ENCODE results near the gene DARS1.
"Not testable (repeated sequence)": the region's sequence is repeated elsewhere in the genome, so short reads cannot be mapped to it uniquely, and the experiment has no call there.

DARS1 gene

DNA sequence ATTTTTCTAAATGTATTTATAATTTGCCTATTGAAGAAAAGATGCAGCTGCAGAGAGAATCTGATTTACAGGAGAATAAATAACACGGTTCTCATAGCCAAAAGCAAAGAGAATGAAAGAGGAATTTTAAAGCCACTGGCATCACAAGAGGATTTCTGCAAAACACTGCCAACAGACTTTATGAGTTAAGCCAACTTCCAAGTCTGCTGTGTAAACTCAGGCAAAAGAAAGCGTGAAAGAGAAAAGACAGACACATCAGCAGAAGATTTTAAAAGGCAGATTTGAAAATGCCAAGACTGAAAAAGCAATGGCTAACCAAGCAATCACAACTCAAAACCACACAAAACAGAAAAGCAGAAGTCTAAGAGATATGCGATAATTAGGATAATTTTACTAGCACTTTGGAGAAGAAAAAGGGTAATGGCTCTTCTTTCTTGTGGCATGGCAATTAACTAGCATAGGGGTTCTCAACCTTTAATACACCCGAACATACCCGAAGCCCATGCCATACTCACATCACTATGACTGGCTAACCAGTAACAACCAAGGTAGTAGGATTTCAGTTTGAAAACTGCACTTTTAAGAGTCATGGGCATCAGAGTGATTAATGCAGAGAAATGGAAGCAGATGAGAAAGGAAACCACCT, 4.9 kb downstream of the DARS1 start:
- DNase-seq: no peak

DNA sequence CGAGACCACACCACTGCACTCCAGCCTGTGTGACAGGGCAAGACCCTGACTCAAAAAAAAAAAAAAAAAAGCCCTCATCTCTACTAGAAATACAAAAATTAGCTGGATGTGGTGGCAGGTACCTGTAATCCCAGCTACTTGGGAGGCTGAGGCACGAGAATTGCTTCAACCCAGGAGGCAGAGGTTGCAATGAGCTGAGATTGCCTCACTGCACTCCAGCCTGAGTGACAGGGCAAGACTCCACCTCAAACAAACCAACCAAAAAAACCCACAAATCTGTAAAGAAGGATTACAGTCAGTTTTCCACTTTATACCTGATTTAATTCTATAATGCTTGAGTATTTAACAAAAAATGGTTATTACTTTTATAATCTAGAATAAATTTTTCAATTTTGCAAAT, 9.7 kb downstream of the DARS1 start:
- DNase-seq: no peak

- DNase-seq: no peak
Observed at GRCh38 chr2:135974036-135974435, 11.4 kb downstream of the DARS1 start.

DNA sequence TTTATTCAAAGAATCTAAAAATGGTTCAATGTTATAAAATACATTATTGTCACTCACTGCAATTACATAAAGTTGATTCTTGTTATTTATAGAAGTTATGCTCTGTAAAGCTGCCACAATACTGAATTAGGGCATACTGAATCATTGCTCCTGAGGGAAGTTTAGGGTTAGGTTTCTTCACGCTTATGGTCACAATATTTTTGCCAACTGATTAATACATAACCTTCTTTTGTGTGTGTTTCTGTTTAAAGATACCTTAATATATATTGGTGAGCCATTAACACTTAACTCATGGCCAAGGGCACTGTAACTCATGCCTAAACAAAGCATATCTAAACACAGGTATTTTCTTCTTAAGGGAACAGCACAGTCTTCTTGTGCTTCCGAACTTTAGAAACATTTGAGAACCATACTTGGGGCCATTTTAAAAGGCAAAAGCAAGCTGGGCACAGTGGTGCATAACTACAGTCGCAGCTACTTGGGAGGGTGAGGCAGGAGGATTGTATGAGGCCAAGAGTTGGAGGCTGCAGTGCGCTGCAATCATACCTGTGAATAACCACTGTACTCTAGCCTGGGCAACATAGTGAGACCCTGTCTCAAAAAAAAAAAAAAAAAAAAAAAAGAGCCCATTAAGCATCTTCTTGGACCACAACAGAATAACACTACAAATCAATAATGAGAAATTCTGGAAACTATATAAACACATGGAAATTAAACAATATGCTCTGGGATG, 15.6 kb downstream of the DARS1 start:
- DNase-seq: no peak

DNA sequence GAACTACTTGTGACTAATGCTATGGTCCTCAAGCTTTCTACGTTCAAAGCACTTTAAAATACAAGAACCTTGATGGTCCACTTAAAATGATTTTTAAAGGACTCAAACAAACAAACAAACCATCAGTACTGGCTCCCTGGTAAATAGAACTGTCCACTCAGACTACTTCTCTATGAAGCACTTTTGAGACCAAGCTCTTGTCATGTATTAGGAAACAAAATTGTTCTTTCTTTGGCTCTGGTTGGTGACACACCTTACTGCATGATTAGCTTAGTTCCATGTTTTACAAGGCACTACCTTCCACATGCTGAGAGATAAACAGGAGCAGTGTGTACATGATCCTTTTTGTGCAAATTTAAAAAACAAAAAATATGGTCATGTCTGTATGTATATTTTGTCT, 19.7 kb downstream of the DARS1 start:
- no peak for DNase-seq

DNA sequence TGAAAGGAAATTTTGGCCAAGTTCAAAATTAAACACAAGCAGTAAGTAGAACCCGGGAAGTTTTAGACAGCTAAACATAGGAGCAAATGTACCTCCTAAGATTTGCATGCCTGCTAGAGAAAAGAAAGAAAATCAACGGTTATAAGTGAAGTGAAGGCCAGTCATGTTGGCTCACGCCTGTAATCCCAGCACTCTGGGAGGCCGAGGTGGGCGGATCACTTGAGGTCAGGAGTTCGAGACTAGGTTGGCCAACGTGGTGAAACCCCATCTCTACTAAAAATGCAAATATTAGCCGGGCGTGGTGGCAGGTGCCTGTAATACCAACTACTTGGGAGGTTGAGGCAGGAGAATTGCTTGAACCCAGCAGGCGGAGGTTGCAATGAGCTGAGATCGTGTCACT, 21.0 kb downstream of the DARS1 start:
- not testable (repeated sequence) for DNase-seq

DNA sequence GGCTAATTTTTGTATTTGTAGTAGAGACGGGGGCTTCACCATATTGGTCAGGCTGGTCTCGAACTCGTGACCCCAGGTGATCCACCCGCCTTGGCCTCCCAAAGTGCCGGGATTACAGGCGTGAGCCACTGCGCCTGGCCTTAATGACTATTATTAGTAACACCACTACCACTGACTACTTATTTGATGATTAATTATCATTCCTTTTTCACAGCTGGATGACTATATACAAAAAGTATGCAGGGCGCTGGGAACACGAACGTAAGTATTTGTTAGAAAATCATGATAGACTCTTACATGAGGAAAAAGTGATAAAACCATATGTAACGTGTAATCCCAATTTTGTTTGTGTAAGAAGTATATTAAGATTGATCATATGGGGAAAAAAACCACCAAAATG, 21.6 kb downstream of the DARS1 start:
- no peak for DNase-seq

GRCh38 chr2:135962366-135963123, 22.9 kb downstream of the DARS1 start:
- no peak for DNase-seq

- peak in 1 of 2 experiments; percentile 45 for DNase-seq
Observed at GRCh38 chr2:135960656-135961551, 24.5 kb downstream of the DARS1 start.

GRCh38 chr2:135960150-135960549, 25.3 kb downstream of the DARS1 start:
- DNase-seq: no peak

GRCh38 chr2:135958927-135959326, 26.5 kb downstream of the DARS1 start:
- not testable (repeated sequence) for DNase-seq

- DNase-seq: no peak
Observed at GRCh38 chr2:135954020-135954601, 31.3 kb downstream of the DARS1 start.

- no peak for DNase-seq
Observed at GRCh38 chr2:135952891-135953290, 32.5 kb downstream of the DARS1 start.

- DNase-seq: no peak
Observed at GRCh38 chr2:135951041-135951583, 34.3 kb downstream of the DARS1 start.

GRCh38 chr2:135949451-135950234, 35.8 kb downstream of the DARS1 start:
- no peak for DNase-seq

- no peak for DNase-seq
Observed at GRCh38 chr2:135948642-135949355, 36.6 kb downstream of the DARS1 start.

- no peak for DNase-seq
Observed at GRCh38 chr2:135948141-135948540, 37.3 kb downstream of the DARS1 start.

DNA sequence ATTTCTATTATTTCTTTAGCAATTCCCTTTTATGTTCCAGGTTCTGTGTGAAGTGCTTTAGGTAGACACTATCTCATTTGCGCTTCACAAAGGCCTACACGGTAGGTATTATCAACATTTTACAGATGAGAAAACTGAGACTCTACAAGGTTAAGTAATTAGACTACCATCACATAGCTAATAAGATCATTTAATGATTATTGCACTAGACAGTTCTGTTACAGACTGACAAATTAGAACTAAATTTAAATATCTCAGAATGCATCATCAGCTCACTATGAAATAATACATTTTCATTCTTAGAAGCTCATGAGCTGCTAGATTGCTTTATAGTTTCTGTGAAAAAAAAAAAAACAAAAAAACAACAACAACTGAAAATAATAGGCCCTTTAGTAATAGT, 37.9 kb downstream of the DARS1 start:
- DNase-seq: no peak

GRCh38 chr2:135945526-135945925, 39.9 kb downstream of the DARS1 start:
- DNase-seq: no peak

- DNase-seq: no peak
Observed at GRCh38 chr2:135944625-135945024, 40.8 kb downstream of the DARS1 start.

All from cerebellar nuclear complex (tissue), 1 donor.